Fibroblast of skin of scalp (primary cell): Measurements from ENCODE around the gene CD3E. TPM values are rescaled to one million over a fixed set of nuclear protein-coding genes. Genes with fewer than 3 reads are reported as not detected.
A peak's percentile ranks its signal among the peaks of the same experiment; 100 is the strongest.

ENCODE experiments used
- DNase-seq: peaks from one replicate; pipeline ENCODE4 v3.0.0-alpha.2; 2013
- polyA plus RNA-seq, 2 experiments: library from polyadenylated mRNA; unstranded; fragments of 120-200 nt; gene quantifications; one replicate each; pipeline ENCODE4 v1.2.1, GENCODE V29; 2013; ENCODE audit not compliant: insufficient read length in 2 of 2

Gene CD3E
- polyA plus RNA-seq (2013, experiment 1 of 2; ENCODE audit: insufficient read length) = not detected
- polyA plus RNA-seq (2013, experiment 2 of 2; ENCODE audit: insufficient read length) = not detected

DNA sequence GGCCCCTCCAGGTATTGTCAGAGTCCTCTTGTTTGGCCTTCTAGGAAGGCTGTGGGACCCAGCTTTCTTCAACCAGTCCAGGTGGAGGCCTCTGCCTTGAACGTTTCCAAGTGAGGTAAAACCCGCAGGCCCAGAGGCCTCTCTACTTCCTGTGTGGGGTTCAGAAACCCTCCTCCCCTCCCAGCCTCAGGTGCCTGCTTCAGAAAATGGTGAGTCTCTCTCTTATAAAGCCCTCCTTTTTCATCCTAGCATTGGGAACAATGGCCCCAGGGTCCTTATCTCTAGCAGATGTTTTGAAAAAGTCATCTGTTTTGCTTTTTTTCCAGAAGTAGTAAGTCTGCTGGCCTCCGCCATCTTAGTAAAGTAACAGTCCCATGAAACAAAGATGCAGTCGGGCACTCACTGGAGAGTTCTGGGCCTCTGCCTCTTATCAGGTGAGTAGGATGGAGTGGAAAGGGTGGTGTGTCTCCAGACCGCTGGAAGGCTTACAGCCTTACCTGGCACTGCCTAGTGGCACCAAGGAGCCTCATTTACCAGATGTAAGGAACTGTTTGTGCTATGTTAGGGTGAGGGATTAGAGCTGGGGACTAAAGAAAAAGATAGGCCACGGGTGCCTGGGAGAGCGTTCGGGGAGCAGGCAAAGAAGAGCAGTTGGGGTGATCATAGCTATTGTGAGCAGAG, at the start of gene CD3E:
Gene CD3E, plus strand, starts transcription at position 163 of the 681 bp plus-strand sequence. Its CDS starts 223 bp downstream, at position 386.
- no peak for DNase-seq

DNA sequence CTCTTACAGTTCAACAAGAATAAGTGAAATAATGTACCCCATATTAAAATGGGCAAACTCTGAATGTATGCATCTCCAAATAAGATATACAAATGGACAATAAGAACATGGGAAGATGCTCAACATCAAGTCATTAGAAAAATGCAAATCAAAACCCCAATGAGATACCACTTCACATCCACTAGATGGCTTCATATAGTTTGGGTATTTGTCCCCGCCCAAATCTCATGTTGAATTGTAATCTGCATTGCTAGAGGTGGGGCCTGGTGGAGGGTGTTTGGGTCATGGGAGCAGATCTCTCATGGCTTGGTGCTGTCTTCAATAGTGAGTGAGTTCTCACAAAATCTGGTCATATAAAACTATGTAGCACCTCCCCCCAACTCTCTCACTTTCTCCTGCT, 46.1 kb upstream of the CD3E start:
- DNase-seq = no peak

DNA sequence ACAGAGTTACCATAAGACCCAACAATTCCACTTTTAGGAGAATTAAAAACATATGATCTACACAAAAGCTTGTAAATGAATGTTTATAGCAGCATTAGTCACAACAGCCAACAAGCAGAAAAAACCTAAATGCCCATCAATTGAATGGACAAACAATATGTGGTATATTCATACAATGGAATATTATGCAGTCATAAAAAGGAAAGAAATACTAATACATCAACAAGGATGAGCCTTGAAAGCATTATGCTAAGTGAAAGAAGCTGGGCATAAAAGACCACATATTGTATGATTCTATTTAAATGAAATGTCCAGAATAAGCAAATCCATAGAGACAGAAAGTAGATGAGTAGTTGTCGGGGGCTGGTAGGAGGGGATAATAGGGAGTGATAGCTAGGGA, 45.4 kb upstream of the CD3E start:
- no peak for DNase-seq

DNA sequence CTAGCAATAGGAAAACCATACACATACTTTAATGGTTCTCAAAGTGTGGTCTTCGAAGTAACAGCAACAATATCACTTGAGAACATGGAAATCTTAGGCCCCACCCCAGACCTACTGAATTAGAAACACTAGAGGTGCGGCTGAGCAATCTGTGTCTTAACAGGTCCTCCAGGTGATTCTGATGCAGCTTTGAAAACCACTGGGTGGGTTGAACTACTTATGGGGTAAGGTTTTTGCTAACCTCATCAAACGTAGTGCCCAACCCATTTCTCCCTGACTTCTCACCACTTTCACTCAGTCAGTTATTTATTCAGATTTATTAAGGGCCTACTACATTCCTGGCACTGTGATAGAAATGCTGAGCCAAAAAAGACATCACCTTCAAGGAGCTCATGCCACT, 44.2 kb upstream of the CD3E start:
- no peak for DNase-seq

DNA sequence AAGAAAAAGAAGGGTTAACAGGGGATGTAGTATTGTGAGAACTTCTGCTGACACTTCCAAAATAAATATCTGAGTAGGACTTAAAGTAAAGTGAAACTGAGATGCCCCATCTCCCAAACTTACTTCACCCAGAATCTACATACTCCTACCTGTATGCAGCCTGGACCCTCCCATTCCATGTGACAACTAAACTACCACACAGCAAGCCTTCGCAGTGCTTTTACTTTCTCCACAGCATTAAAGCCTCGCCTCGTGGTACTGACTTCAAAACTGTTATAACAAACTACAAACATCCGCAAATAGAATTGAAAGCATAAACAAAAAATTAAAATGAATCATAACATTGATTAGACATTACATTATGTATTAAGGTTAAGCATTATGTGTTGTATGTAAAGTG, 41.4 kb upstream of the CD3E start:
- no peak for DNase-seq

DNA sequence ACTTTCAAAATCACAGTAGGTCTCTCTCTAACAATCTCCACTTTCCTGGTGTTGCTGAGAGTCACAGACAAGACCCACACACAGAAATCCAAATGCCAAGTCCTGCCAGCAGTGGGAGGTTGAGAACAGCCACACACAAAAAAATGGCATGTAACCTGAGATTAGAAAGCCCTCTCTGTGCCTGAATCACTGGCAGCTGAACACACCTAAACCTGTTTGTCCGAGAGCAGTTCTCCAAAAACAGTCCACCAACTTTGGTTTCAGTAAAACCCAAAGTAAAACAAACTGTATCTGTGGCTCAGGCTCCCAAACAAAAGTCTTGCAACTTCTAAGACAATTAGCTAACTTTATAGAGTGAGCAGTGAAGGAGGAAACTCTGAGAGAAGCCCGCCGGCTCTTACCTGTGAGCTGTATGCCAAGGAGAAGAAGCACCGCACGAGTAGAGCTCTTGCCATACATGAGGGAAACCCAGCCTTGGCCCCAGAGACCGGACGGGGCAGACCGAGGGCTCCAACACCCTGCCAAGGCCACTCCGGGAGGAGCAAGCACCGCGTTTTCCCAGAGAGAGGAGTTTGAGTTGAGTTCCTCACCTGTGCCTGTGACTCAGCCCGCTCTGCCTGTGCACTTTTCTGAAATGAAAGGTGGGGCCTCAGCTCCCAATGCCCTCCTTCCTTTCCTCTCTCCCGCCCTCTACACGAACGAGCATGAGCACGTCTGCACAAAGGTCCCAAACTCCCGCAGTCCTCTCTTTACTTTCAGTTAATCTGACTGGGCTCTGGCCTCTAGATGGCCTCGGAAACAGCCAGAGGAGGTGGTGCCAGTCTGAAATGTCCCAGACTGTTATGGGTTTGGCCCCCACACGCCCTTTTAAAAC, 40.6 kb upstream of the CD3E start, which contains the start of gene MPZL2:
Gene MPZL2, minus strand, starts transcription at position 603 of the 874 bp plus-strand sequence. Its CDS starts 144 bp downstream, at position 459.
- DNase-seq = no peak

DNA sequence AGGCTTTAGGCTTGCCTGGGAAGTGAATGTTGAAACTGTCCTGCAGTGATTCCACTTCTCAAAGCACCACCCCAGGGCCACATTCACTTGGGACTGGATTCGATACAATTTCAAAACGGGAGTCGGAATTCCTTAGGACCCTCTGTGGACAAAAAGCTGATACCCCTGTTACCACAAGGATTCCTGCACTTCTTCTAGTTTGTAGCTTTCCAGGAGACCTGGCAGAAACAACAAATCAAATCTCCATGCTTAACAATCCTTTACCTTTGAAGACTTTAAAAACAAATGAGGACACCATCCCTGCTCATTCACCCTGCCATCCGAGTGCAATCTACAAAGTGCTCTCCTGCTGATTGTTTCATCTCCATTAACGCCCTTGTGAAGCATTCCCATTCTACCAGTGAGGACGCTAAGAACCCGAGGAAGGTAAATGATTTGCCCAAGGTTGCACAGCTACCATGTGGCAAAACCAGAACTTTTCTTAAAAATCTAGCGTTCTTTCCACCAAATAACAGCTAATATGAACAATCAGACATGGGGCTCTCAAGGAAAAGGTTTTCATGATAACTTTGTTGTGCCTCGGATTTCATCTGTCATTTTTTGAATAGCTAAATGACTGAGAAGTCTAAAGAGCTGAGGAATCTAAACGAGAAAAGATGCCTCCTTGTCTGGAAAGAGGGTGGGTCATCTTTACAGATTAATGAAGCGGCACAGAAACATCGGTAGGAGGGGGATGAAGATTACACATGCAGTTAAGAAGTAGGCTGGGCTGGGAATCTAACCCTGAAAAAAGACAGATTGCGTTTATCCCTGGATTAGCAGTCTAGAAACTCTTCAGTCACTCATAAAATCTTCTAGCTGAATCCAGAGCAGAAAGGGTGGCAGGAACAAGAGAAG, 39.7 kb upstream of the CD3E start:
- DNase-seq = no peak

DNA sequence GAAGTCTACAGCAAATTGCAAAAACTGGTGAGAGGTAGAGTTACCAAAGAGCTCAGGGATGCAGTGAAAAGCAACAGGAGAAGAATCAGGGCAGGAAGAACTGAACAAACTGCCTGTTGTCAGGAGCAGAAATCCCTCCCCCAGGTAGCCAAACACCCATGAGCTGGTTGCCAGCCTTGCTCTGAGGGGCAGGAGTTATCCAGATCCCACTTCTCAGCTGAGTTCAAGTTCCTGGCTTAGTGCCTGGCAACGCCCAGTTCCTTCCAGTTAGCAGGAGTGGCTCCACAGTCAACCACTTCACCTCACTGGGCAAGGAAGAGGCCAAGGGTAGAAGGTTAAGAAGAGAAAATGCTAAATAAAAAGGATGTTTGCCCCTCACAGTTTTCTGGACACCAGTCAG, 38.6 kb upstream of the CD3E start:
- no peak for DNase-seq

DNA sequence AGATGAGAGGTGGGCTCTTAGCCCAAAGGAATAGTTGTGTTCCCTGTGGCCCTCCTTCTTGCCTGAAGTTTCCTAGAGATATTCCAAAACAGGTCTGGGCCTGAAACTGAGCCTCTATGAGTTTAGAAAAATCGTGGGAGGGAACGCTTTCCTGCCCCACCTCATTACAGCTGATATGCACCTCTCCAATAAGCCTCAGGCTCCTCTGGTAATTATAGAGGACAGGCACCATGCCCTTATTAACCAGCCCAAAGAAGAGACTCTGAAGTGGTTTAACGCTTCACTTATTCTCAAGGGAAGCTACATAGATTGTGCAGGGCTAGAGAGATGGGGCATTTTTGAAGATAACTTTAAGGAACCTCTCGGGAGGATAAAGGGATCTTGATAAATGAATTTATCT, 37.0 kb upstream of the CD3E start:
- no peak for DNase-seq

DNA sequence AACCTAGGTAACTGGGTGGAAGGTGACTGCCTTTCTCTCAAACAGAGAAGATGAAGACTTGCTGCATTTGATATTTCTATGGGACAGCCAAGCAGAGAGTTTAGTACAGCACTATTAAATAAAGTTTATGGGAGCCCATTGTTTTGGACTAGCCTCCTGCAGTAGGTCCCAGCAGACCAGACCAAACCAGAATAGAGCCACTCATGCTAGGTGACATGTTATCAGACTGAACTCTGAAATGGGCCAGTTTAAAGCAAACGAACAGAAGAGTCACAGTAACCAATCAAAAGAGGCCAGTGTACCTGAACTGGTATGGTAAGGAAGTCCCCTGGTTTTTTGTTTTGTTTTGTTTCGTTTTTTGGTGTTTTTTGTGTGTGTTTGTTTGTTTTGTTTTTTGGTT, 32.5 kb upstream of the CD3E start:
- DNase-seq = no peak

DNA sequence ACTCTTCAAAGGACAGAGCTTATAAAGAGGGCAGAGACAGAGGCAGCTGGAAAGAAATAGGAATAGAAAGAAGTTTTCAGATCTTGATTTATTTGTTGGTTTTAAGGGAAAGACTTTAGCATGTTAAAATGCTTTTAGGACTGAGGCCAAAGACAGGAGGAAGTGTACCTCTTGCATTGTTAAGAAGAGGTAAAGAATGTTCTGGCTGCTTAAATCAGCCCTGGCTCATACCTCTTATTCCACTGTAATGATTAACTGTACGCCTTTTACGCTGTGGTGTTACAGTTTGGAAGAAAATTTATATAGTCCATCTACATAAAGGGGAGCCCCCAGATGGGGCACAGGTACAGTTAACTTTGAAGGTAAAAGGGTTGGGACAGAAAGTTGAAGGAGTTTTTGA, 30.3 kb upstream of the CD3E start:
- no peak for DNase-seq

DNA sequence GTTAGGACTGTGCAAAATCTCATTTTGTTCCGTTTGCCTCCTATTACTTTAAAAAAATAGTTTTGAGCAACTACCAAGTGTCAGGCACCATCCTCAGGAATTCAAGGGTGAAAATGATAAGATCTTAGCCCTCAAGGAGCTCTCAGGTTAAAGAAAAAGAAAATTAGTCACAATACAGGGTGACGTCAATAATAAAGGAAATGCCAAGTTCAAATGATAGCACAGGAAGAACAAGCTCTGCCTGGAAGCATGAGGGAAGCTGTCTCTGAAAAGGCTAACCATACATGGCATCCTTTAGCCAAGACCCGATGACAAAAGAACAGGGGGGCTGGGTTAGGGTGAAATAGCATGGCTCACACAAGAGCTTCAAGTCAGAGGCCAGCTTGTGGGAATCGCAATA, 29.4 kb upstream of the CD3E start:
- DNase-seq = no peak

DNA sequence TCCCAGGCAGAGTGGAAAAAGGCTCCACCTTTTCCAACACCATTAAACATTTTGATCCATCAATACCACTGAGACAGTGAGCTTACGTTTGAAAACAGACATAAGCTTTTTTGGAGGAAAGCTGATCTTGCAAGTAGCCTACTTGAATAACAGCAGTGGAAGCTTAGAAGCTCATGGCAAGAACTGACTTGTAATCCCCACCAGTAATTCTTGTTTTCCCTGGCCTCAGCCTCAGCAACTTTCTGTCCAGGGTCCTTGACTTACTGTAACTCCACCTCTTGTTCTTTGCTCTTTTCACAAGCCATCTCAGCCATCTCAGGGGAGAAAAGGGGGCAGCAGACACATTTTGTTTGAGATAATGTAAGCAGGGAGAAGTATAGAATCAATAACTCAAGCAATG, 28.1 kb upstream of the CD3E start:
- no peak for DNase-seq

DNA sequence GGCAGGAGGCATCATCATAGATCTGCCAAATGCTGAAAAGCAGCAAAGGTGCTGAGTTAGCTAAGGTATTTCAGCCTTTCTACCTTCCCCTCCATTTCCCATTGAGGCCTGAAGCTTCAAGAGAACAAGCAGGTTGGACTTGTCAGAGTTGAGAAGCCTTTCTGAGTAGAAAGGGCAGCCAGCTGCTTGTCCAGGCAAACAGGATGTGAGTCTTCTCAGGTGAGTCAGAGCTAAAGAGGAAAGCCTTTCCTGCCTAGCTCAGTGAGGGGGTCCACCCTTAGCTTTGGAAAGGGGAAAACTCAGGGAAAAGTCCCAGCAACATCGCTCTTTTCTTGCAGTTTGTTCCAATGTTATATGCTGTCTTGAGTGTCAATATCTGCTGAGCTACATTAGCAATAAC, 27.2 kb upstream of the CD3E start:
- DNase-seq = no peak

DNA sequence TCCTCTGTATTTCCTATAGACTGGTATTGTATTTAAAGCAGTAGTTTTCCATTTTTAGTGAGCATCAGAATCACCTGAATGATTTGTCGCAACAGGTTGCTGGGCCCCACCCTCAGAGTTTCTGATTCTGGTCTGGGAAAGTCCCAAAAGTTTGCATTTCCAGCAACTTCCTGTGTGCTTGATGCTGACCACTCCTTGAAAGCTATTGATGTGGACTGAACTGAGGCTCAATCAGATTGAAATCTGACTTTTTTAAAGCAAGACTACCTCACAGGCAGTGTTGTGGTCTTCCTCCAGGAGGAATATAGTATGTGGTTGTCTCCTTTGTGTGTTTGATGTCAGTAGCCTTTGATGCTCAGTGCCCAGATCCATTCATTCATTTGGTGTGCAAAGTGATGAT, 23.2 kb upstream of the CD3E start:
- no peak for DNase-seq

DNA sequence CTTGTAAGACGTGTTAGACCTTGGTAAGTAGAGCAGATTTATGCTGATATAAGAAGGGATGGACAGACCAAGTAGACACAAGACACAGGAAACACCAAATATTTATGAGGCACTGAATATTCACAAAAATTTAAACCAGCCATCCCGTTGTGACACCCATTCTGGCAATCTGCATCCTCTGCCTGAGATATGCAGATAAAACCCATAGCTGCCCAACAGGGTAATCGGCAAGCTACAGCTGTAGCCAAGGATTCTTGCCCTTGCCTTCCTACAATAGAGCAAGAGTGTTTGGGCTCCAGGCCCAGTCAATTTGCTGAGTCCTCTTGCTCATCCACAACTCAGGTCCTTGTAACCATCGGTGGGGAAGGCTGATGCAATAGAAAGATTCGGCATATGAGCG, 21.9 kb upstream of the CD3E start:
- DNase-seq = no peak

DNA sequence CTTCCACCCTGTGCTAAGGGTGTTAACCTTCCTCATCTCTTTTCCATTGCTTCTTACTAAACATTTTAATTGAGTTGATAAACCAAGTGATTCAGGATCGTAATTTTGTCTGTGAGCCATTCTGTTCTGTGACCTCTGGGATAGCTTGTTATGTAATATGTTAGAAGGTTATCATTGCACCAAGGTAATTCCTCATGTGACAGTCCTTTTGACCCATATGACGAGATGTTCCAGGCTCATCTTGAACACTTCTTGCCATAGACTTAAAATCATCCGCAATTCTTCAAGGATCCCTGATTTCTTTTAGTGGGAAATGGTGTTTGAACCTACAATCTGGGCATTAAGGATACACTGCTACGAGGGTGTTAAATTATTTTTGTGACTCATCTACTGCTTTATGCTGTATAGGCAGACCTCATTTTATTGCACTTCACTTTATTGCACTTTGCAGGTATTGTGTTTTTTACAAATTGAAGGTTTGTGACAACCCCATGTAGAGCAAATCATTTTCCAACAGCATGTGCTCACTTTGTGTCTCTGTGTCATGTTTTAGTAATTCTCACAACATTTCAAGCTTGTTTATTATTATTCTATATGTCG, 21.4 kb upstream of the CD3E start:
- DNase-seq = no peak

DNA sequence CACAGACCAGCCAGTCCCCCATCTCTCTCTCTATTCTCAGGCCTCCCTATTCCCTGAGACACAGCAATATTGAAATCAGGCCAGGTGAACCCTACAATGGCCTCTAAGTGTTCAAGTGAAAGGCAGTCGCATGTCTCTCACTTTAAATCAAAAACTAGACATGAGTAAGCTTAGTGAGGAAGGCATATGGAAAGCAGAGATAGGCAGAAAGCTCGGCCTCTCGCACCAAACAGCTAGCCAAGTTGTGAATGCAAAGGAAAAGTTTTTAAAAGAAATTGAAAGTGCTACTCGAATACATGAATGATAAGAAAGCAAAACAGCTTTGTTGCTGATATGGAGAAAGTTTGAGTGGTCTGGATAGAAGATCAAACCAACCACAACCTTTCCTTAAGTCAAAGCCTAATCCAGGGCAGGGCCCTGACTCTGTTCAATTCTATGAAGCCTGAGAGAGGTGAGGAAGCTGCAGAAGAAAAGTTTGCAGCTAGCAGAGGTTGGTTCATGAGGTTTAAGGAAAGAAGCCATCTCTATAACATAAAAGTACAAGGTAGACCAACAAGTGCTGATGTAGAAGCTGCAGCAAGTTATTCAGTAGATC, 20.7 kb upstream of the CD3E start:
- no peak for DNase-seq

DNA sequence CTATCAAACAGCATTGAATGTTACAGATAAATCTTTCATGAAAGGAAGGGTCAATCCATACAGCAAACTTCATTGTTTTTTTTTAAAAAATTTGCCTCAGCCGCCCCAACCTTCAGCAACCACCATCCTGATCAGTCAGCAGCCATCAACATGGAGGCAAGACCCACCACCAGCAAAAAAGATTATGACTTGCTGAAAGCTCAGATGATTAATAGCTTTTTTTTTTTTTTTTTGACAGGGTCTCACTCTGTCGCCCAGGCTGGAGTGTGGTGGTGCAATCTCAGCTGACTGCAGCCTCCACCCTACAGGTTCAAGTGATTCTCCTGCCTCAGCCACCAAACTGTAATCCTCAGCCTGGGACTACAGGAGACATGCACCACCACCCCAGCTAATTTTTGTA, 18.0 kb upstream of the CD3E start:
- no peak for DNase-seq

DNA sequence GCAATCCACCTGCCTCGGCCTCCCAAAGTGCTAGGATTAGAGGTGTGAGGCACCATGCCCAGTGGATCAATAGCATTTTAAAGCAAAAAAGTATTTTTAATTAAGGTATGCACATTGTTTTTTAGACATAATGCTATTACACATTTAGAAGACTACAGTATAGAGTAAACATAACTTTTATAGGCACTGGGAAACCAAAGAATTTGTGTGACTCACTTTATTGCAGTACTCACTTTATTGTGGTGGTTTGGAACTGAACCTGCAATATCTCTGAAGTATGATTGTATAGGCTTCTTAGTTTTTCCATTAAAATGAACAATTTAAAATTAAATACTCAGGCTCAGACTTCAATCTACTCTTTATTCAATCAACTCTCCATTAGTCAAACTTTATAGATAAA, 17.5 kb upstream of the CD3E start:
- peak; percentile 13 for DNase-seq

DNA sequence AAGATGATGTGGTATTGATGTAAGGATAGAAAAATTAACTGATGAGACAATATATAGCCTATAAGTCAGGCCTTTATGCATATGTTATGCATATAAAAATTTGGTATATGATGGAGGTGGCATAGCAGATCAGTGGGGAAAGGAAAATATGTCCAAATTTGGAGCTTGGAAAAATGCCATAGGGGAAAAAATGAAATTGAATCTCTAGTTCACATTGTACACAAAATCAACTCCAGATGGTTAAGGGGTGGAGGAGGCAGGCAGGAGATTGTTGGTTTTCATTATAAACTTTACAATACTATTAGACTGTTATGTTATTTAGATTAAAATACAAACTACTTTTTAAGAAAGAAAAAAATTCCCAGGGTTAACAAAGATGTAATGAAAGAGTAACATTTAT, 15.1 kb upstream of the CD3E start:
- DNase-seq = peak; percentile 48

DNA sequence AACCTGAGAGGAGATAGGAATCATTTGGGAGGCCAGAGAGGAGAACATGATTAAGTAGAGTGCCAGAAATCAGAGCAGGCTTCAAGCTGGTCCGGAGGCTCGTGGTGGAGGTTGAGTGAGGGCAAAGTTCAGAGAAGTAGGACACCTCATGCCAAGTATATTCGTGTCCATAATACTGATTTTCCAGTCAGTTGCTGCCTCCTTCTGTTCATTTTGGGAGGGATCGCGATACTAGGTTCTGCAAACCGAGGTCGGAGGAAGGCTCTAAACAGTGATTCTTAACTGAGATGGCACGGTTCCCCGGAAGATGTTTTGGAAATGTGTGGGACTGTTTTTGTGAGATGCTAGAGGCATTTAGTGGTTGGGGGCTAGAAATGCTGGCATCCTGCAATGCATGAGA, 13.6 kb upstream of the CD3E start:
- DNase-seq = no peak
